Panc1 (cell line): ENCODE data around the gene ALX4. TPM values are rescaled to one million over a fixed set of nuclear protein-coding genes. Genes with fewer than 3 reads are reported as not detected.

Experiments
- ATAC-seq: fragments of 200-7000 bp; cut with Tn5 transposase; 2 replicates; pipeline ENCODE4 v1.9.1; 2020; ENCODE audit warnings: mild to moderate bottlenecking, moderate library complexity
- BruUV-seq: library from RNA; stranded (reverse); fragments of 400-500 nt; replicated peaks from 2 replicates; lab custom pipeline; 2021; lab: Mats Ljungman, UMichigan
- CTCF ChIA-PET: fragments of 300-600 bp; sonication (Branson Sonifier 250); formaldehyde crosslinking; loops from one replicate; lab custom pipeline; 2022; ENCODE audit warnings: antibody characterized with exemption; lab: Charles Lee
- POLR2A ChIA-PET: fragments of 300-600 bp; sonication (Branson Sonifier 250); formaldehyde crosslinking; loops from one replicate; lab custom pipeline; 2022; ENCODE audit warnings: antibody characterized with exemption; lab: Charles Lee
- DNase-seq: peaks from one replicate; pipeline ENCODE4 v3.0.0-alpha.2; 2010; ENCODE audit warnings: low read depth, low spot score
- H3K27ac ChIP-seq: 2 replicates; pipeline ENCODE4 v1.5.1; 2011; ENCODE audit warnings: mild to moderate bottlenecking, low read length, inconsistent platforms
- H3K27me3 ChIP-seq: fragments of 200-500 bp; sonication (Bioruptor generic); 2 replicates; pipeline ENCODE4 v1.6.0; 2014; ENCODE audit warnings: low read length, inconsistent platforms; ENCODE audit not compliant: control insufficient read depth, insufficient read depth
- H3K36me3 ChIP-seq: fragments of 200-500 bp; sonication (Bioruptor generic); 2 replicates; pipeline ENCODE4 v1.5.1; 2014; ENCODE audit warnings: inconsistent platforms, mild to moderate bottlenecking, low read length, moderate library complexity; ENCODE audit not compliant: control insufficient read depth, insufficient read depth
- H3K4me1 ChIP-seq: 2 replicates; pipeline ENCODE4 v1.5.1; 2011; ENCODE audit warnings: inconsistent platforms, mild to moderate bottlenecking, low read length, moderate library complexity; ENCODE audit not compliant: control insufficient read depth, insufficient read depth
- H3K4me3 ChIP-seq, 2 experiments: 2 replicates each; pipeline ENCODE4 v1.5.1; 2011 to 2012; ENCODE audit warnings: low read depth in 2 of 2, low read length in 2 of 2, mild to moderate bottlenecking in 2 of 2, inconsistent platforms in 1 of 2, moderate library complexity in 1 of 2
- H3K9me3 ChIP-seq: fragments of 200-500 bp; sonication (Bioruptor generic); 2 replicates; pipeline ENCODE4 v1.5.1; 2014; ENCODE audit warnings: low read depth, mild to moderate bottlenecking, inconsistent platforms, low read length, moderate library complexity; ENCODE audit not compliant: control insufficient read depth, insufficient read depth
- POLR2AphosphoS5 ChIP-seq: IDR thresholded peaks from 2 replicates; pipeline ENCODE4 v1.6.1; 2012; ENCODE audit warnings: mild to moderate bottlenecking, low read depth, low read length, moderate library complexity
- REST ChIP-seq, 2 experiments: IDR thresholded peaks; 2 replicates each; pipeline ENCODE4 v1.6.1; 2011 to 2012; ENCODE audit warnings: low read depth in 2 of 2, control low read depth in 1 of 2, low read length in 1 of 2, mild to moderate bottlenecking in 1 of 2, moderate library complexity in 1 of 2; ENCODE audit not compliant: insufficient read depth in 1 of 2
- SIN3A ChIP-seq: IDR thresholded peaks from 2 replicates; pipeline ENCODE4 v1.6.1; 2012; ENCODE audit warnings: low read depth, mild to moderate bottlenecking, low read length, moderate library complexity, borderline replicate concordance; ENCODE audit not compliant: insufficient read depth
- TCF7L2 ChIP-seq: IDR thresholded peaks from 2 replicates; pipeline ENCODE4 v1.6.1; 2011; ENCODE audit warnings: mild to moderate bottlenecking, low read depth, low read length, inconsistent platforms
- in situ Hi-C: cut with HindIII; loops from 2 replicates; pipeline ENCODE4 v1.10.0; 2016; ENCODE audit warnings: low sequenced_read_pairs, low pct_unique_long_range_greater_than_20kb
- intact Hi-C: fragments of 100-400 bp; cut with micrococcal nuclease; formaldehyde crosslinking; loops from one replicate; pipeline ENCODE4 v1.10.0; 2022; ENCODE audit not compliant: unreplicated experiment
- total RNA-seq: library from RNA; stranded (reverse); gene quantifications from one replicate; pipeline ENCODE4 v1.2.1, GENCODE V29; 2021; ENCODE audit not compliant: unreplicated experiment
- TF ChIP-seq, protein P1 (sequence below): fragments of 450-650 bp; IDR thresholded peaks from 2 replicates; pipeline ENCODE4 v1.5.1; 2017; ENCODE audit warnings: mild to moderate bottlenecking

Gene ALX4
- total RNA-seq, 1 experiment from 2014 or later, result 1.0 TPM

- no peaks in the 10 kb centered on the region for H3K27me3 ChIP-seq
- H3K4me3 ChIP-seq, result no peak overlapping the region
- TF ChIP-seq, protein P1, sequence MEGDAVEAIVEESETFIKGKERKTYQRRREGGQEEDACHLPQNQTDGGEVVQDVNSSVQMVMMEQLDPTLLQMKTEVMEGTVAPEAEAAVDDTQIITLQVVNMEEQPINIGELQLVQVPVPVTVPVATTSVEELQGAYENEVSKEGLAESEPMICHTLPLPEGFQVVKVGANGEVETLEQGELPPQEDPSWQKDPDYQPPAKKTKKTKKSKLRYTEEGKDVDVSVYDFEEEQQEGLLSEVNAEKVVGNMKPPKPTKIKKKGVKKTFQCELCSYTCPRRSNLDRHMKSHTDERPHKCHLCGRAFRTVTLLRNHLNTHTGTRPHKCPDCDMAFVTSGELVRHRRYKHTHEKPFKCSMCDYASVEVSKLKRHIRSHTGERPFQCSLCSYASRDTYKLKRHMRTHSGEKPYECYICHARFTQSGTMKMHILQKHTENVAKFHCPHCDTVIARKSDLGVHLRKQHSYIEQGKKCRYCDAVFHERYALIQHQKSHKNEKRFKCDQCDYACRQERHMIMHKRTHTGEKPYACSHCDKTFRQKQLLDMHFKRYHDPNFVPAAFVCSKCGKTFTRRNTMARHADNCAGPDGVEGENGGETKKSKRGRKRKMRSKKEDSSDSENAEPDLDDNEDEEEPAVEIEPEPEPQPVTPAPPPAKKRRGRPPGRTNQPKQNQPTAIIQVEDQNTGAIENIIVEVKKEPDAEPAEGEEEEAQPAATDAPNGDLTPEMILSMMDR, result no peak
- TF ChIP-seq TCF7L2 (no peak), POLR2AphosphoS5 (no peak), REST (IDR thresholded peaks at IDR 0.05; ENCODE audit: insufficient read depth in 1 of 2, low read depth in 2 of 2, low read length in 1 of 2) (no peak), SIN3A (no peak)
- no peak overlapping the region for H3K27ac ChIP-seq
- no peaks in the 10 kb centered on the region for H3K36me3 ChIP-seq
- in situ Hi-C loops, result no loop called here
- no peaks in the 10 kb centered on the region for H3K9me3 ChIP-seq
- no peaks in the 10 kb centered on the region for H3K4me1 ChIP-seq
- no TSS peak for BruUV-seq
- no peak for ATAC-seq
- CTCF ChIA-PET, result no interaction called here
- no peak for DNase-seq
- intact Hi-C loops, result no loop called here
- POLR2A ChIA-PET, result no interaction called here
Measured at GRCh38 chr11:44219830-44220796, 89.8 kb downstream of the ALX4 start.

- no peak overlapping the region for H3K4me3 ChIP-seq
- H3K27me3 ChIP-seq, result no peaks in the 10 kb centered on the region
- POLR2A ChIA-PET, result no interaction called here
- H3K36me3 ChIP-seq, result no peaks in the 10 kb centered on the region
- no peaks in the 10 kb centered on the region for H3K4me1 ChIP-seq
- in situ Hi-C loops, result no loop called here
- H3K9me3 ChIP-seq, result no peaks in the 10 kb centered on the region
- ATAC-seq (no peak), DNase-seq (no peak)
- BruUV-seq, result no TSS peak
- no peak overlapping the region for H3K27ac ChIP-seq
- TF ChIP-seq POLR2AphosphoS5 (no peak), SIN3A (no peak), TCF7L2 (no peak), REST (IDR thresholded peaks at IDR 0.05; ENCODE audit: insufficient read depth in 1 of 2, low read depth in 2 of 2, low read length in 1 of 2) (no peak)
- TF ChIP-seq, protein P1, result no peak
- intact Hi-C loops, result no loop called here
- CTCF ChIA-PET, result no interaction called here
Measured at GRCh38 chr11:44217432-44217831, 92.5 kb downstream of the ALX4 start.
